Measurements from ENCODE around the gene FICD. TPM values are rescaled to one million over a fixed set of nuclear protein-coding genes. Genes with fewer than 3 reads are reported as not detected.
A peak's percentile ranks its signal among the peaks of the same experiment; 100 is the strongest.
"Not testable (repeated sequence)": the region's sequence is repeated elsewhere in the genome, so short reads cannot be mapped to it uniquely, and the experiment has no call there.

Gene FICD
- total RNA-seq, 1 donor from 2014 or later: 14.1 TPM

- no peak for DNase-seq (ENCODE audit: low spot score)
Measured at GRCh38 chr12:108531929-108532848, 17.1 kb downstream of the FICD start.

DNA sequence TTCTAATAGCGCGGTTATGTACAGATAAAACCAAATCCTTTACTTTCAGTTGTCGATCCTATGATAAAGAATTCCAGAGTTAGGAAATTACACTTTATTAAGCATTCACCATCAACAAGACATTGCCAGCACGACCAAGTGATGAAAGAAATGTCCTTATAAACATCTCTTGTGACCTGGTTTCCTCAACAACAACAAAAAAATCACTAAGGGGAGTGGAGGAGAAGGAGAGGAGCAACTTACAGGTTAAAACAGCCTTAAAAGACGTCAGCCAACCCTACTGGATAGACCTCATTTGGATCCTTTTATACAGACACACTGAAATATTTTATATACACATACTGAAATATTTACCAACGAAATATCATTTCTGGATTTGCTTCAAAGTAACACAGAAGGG, 23.1 kb downstream of the FICD start:
- no peak for DNase-seq (ENCODE audit: low spot score)

DNA sequence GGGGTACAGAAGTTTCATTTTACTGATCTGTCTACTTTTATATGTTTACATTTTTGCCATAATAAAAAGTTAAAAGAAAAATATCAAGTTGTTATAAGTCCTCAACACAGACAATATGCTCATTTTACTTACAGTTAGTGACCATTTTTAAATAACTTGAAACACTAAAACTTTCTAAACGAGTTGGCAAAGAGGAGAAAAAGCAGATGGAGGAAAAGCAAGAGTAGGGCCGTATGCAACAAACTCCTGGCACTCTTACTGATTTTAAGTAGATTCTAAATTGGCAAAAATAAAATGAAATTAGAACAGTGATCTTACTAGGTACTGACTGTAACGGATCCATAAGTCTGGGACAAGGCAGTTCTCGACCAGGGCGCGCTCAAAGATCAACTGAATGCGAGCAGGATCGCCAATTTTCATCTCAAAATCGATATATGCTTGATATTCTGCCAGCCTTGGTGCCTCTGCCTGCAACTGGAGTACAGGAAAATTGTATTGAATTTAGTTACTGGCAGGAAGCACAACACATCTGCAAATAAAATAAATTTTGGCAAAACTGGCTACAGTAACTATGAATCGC, 23.6 kb downstream of the FICD start:
- no peak for DNase-seq (ENCODE audit: low spot score)

- no peak for DNase-seq (ENCODE audit: low spot score)
Measured at GRCh38 chr12:108542320-108542719, 27.2 kb downstream of the FICD start.

- no peak for DNase-seq (ENCODE audit: low spot score)
Measured at GRCh38 chr12:108543652-108544051, 28.6 kb downstream of the FICD start.

DNA sequence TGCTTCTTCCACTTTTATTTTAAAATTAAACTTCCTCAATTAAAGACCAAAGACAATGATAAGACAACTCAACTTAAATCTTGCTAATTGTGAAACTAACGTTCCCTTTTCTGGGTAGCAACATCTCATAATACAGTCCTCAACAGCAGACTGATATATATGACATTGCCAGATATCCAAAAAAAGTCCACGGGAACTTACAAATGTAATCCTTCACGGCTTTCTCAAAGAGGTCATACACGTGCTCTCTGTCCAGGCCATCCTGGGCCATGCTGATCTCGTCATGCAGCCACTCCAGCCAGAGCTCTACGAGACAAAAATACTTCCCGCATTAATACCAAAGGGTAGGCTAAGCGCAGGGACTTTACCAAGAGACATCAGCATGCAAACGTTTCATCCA, 32.6 kb downstream of the FICD start:
- DNase-seq (ENCODE audit: low spot score): no peak

DNA sequence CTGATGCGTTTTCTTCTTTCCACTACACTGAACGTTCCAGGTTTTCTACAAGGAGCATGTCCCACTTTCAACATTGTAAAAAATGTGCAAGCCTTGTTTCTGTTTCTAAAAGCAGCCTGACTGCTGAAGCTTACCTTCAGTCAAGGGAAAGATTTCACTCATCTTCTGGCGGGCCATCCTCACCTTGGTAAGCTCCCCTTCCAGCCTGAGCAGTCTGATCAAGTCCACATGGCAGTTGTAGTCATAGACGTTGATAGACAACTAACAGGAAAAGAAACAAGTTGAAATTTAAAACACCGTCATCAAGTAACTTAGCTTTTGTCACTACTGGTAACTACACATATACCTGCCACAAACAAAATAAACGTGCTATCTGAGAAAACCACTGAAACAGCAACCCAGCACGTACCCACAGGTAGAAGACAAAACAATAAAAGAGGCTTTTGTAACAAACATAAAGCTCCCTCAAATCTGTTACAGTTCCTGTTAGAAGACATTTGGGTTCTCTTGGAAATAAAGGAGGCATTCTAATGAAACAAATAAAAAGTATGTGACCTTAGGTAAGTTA, 34.0 kb downstream of the FICD start:
- DNase-seq (ENCODE audit: low spot score): no peak

DNA sequence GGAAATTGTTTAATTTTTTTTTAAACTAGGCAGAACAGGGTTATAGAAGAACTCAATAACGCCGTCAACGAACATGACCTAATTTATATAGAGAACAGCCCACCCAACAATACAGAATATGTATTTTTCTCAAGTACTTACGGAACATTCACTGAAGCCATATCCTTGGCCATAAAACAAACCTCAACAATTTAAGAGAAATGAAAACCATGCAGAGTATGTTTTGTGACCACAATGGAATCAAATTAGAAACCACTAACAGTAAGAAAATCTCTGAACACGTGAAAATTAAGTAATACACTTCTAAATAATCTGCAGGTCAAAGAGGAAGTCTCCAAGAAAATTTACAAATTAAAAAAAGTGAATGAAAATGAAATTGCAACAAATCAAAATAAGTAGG, 36.5 kb downstream of the FICD start:
- no peak for DNase-seq (ENCODE audit: low spot score)

DNA sequence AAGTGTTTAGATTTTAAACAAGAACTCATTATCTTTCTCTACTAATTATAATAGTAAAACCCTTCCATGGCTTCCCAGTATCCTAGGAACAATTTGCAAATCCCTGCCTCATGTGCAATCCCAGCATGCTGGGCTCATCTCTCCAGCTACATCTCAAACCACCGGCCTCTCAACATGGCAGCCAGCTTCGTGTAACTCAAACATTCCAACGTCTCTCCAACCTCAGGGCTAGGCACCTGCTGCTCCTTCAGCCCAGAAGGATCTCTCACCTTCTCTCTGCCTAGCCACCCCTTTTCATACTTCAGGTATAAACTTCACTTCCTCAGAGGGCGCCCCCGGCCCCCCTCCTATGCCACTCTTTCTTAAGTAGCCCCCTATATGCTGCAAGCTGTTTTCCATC, 38.7 kb downstream of the FICD start:
- no peak for DNase-seq (ENCODE audit: low spot score)

DNA sequence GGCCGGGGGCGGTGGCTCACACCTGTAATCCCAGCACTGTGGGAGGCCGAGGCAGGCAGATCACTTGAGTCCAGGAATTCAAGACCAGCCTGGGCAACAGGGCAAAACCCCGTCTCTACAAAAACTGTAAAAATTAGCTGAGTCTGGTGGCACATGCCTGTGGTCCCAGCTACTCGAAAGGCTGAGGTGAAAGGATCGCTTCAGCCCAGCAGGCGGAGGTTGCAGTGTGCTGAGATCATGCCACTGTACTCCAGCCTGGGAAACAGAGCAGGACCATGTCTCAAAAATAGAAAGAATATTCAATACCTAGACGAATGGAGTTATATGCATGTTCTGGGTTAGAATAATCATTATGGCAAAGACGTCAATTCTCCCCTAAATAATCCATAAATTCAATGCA, 40.3 kb downstream of the FICD start:
- DNase-seq (ENCODE audit: low spot score): not testable (repeated sequence)

GRCh38 chr12:108559007-108559655, 44.1 kb downstream of the FICD start:
- DNase-seq (ENCODE audit: low spot score): no peak

DNA sequence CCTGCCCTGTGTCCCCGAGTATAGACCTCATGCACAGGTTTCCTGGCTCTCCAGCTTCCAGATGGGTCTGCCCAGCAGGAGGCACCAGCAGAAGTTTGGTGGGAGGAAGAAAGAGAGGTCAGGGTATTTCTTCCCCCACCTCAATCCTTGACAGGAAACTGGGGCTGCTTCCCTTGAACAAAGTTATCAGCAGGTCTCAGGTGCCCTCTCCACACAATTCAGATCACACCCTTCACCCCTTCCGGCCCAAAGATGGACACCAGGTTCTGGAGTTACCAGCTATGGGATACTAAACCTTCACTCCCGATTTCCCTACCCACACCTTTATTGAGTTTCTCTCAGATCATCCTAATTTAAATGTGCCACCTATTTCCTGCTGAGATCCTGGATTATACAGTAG, 44.7 kb downstream of the FICD start:
- DNase-seq (ENCODE audit: low spot score): no peak

GRCh38 chr12:108560321-108560721, 45.2 kb downstream of the FICD start:
- DNase-seq (ENCODE audit: low spot score): no peak

GRCh38 chr12:108560752-108561719, 46.0 kb downstream of the FICD start, which contains the start of gene SART3:
Gene SART3 (minus strand): TSS chr12:108561173. CDS start chr12:108561154, 19 bp downstream.
- no peak for DNase-seq (ENCODE audit: low spot score)

- DNase-seq (ENCODE audit: low spot score): no peak
Measured at GRCh38 chr12:108561852-108562347, 46.8 kb downstream of the FICD start.

- DNase-seq (ENCODE audit: low spot score): peak; percentile 100
Measured at GRCh38 chr12:108562348-108563135, 47.5 kb downstream of the FICD start, which contains the start of gene ISCU. Gene ISCU (plus strand): TSS chr12:108562596. CDS start chr12:108562623, 27 bp downstream.

DNA sequence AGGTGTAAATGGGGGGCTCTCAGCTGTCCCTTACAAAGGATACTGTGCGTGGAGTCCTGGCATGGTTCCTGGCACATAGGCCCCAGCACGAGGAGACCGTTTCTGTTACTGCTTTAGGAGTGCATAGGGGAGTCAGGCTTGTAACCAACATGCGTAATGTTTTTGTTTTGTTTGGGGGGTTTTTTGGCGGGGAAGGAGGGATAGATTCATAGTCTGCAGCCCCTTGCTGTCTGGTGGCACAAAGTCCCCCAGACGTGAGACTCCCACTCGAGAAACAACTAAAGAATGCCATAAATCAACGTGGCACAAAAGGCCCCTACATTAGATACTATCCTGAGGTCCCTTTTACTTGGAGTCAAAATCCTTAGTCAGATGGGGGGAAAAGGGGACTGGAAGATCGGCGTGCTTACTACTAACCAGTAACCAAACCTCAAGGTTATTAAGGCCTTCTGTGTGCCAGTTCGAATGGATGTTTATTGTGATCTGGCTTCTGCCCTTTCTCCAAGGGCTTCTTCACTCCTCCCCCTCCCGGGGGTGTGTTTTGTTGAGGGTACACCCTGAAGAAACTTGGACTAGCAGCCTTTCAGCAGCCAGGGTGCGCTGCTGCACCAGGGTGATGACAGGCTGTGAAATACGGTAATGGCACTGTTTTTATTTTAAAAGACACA, 48.2 kb downstream of the FICD start:
- no peak for DNase-seq (ENCODE audit: low spot score)

DNA sequence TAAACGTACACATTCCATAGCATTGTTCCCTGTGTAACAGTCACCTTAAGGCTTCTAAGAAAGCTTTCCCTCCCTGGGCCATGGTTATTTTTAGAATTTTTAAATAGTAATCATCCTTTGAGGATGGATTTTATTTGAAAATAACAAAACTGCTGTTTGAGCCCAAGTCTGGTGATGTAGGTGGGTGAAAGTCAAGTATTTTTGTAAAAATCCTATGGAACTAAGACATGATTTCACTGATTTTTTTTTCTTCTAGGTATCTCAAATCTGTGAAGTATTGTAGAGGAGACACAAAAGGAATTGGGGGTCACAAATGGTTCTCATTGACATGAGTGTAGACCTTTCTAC, 48.7 kb downstream of the FICD start:
- DNase-seq (ENCODE audit: low spot score): no peak

DNA sequence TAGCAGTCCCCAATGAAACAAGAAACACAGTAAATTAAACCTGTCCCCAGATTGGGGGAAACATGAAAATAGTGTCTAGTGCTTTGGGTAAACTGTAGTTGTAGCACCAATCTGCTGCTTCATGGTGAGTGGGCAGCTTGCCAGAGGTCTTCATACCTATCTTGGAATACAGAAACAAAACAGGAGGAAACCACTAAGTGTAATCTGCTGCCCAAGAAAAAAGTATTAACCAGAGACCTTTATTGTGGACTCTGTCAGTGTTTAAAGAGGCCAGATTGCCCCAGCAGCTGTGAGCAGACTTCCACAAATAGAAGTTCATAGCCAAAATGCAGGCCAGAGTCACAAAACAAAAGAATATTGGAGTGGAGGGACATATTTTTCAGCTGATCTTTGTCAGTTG, 49.6 kb downstream of the FICD start:
- peak; percentile 12 for DNase-seq (ENCODE audit: low spot score)
